SK-N-MC (cell line): ENCODE data around the gene LRP10.

Experiments
- EZH2 ChIP-seq: fragments of 200-600 bp; sonication (generic); IDR thresholded peaks from one replicate; pipeline ENCODE4 v1.6.1; 2017; ENCODE audit warnings: antibody characterized with exemption
- FOXP2 ChIP-seq: optimal IDR thresholded peaks from 2 replicates; pipeline ENCODE3; 2011; ENCODE audit warnings: mild to moderate bottlenecking, moderate library complexity; ENCODE audit not compliant: insufficient read depth; ENCODE audit errors: extremely low read length, control extremely low read depth

- TF ChIP-seq FOXP2 (no peak), EZH2 (no peak)
Measured at GRCh38 chr14:22877000-22877501, 5.5 kb downstream of the LRP10 start.
